GM12891 (cell line): Measurements from ENCODE around the gene RAB34.
A peak's percentile ranks its signal among the peaks of the same experiment; 100 is the strongest.

Source experiments
- PAX5 ChIP-seq: IDR thresholded peaks from 2 replicates; pipeline ENCODE4 v1.6.1; 2011; ENCODE audit warnings: low read length, moderate library complexity, mild to moderate bottlenecking; ENCODE audit not compliant: insufficient read depth, severe bottlenecking
- POLR2A ChIP-seq: IDR thresholded peaks from 2 replicates; pipeline ENCODE4 v1.6.1; 2011; ENCODE audit warnings: low read depth, low read length, control low read depth
- POLR2AphosphoS5 ChIP-seq: IDR thresholded peaks from 2 replicates; pipeline ENCODE4 v1.6.1; 2011; ENCODE audit warnings: low read depth, low read length, control low read depth
- POU2F2 ChIP-seq: IDR thresholded peaks from 2 replicates; pipeline ENCODE4 v1.6.1; 2011; ENCODE audit warnings: low read depth, mild to moderate bottlenecking, control low read depth, low read length, moderate library complexity
- SPI1 ChIP-seq: IDR thresholded peaks from 2 replicates; pipeline ENCODE4 v1.6.1; 2011; ENCODE audit warnings: low read depth, low read length, control low read depth
- TAF1 ChIP-seq: IDR thresholded peaks from 2 replicates; pipeline ENCODE4 v1.6.1; 2011; ENCODE audit warnings: low read depth, low read length, control low read depth

DNA sequence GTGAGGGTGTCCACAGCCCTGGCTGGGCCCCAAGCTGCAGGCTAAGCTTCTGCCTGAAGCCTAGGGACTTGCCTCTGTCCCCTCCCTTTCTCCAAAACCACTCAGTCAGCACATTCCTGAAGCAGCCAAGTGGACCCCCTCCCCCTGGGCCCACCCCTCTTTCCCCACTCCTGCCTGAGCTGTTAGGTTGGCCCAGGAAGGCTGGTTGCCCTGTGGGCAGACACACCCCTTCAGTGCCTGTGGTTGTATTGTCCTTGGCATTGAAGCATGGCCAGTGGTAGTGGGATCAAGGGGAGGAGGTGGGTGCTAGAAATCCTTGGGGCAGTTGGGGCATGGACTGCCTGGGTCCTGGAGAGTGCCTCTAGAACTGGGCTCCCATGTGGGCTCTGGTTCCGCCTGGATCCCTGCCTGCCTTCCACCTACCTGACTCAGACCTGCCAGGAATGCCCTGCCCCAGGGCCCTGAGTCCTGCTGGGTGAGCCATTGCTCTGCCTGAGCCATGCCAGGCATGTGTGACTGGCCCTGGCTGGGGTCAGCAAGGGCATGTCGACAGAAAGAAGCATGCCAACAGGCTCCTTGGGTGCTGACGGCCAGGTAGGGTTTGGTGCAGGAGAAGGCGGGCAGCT lies 28.2 kb upstream of the RAB34 start:
- TF ChIP-seq POLR2AphosphoS5, result no peak; the same call in 1 of the 2 replicates
- no peak for TF ChIP-seq TAF1
- no peak for TF ChIP-seq SPI1
- TF ChIP-seq POLR2A, result 0 out of 2 replicates have a peak, but pooled peaks have one; percentile 17
- no peak for TF ChIP-seq POU2F2
- no peak for TF ChIP-seq PAX5
